Measurements from ENCODE around the gene GRIN1.

GRCh38 chr9:137106662-137107250, 32.2 kb upstream of the GRIN1 start:
- TF ChIP-seq ZNF362 (CRISPR knock-in tag; IDR thresholded peaks at IDR 0.05; ENCODE audit: borderline replicate concordance) (no peak), ZHX1 (CRISPR knock-in tag; IDR thresholded peaks at IDR 0.05; ENCODE audit: low read depth) (no peak), CTCF (CRISPR knock-in tag; IDR thresholded peaks at IDR 0.05) (no peak), THRA (CRISPR knock-in tag; IDR thresholded peaks at IDR 0.05; ENCODE audit: borderline replicate concordance) (no peak), SCMH1 (CRISPR knock-in tag; IDR thresholded peaks at IDR 0.05; ENCODE audit: borderline replicate concordance) (no peak), RNF2 (conservative IDR thresholded peaks at IDR 0.05; ENCODE audit: low read depth) (no peak), POLR2A (IDR thresholded peaks at IDR 0.05; ENCODE audit: insufficient read depth in 1 of 2, low read depth in 2 of 2, low read length in 2 of 2) (no peak)

Measured in HepG2 (cell line).